Liver (tissue), 3 donors: ENCODE results near the gene IFNA4.
"Not testable (repeated sequence)": the region's sequence is repeated elsewhere in the genome, so short reads cannot be mapped to it uniquely, and the experiment has no call there.

Experiments
- EGR1 ChIP-seq, 2 donors: IDR thresholded peaks; 2 replicates each; pipeline ENCODE4 v1.6.1; 2016 to 2018; ENCODE audit warnings: antibody characterized with exemption in 2 of 2, low read depth in 2 of 2
- GABPA ChIP-seq, 2 donors: IDR thresholded peaks in 1 of 2; conservative IDR thresholded peaks in 1 of 2; 2 replicates each; pipeline ENCODE4 v1.6.1; 2016; ENCODE audit warnings: antibody characterized with exemption in 2 of 2, mild to moderate bottlenecking in 1 of 2, moderate library complexity in 1 of 2
- RAD21 ChIP-seq, 2 donors: IDR thresholded peaks; 2 replicates each; pipeline ENCODE4 v1.6.1; 2016; ENCODE audit warnings: antibody characterized with exemption in 2 of 2, mild to moderate bottlenecking in 2 of 2
- RXRA ChIP-seq, 2 donors: IDR thresholded peaks; 2 replicates each; pipeline ENCODE4 v1.6.1; 2017 to 2018; ENCODE audit warnings: antibody characterized with exemption in 2 of 2, mild to moderate bottlenecking in 1 of 2
- SP1 ChIP-seq: IDR thresholded peaks from 2 replicates; pipeline ENCODE4 v1.6.1; 2018; ENCODE audit warnings: antibody characterized with exemption, mild to moderate bottlenecking
- TAF1 ChIP-seq: conservative IDR thresholded peaks from 2 replicates; pipeline ENCODE4 v1.6.1; 2016; ENCODE audit warnings: antibody characterized with exemption, mild to moderate bottlenecking
- YY1 ChIP-seq: IDR thresholded peaks from 2 replicates; pipeline ENCODE4 v1.6.1; 2016; ENCODE audit warnings: antibody characterized with exemption, mild to moderate bottlenecking
- TF ChIP-seq, protein P1 (sequence below): fragments of 150-350 bp; IDR thresholded peaks from 2 replicates; pipeline ENCODE4 v1.5.1; 2017; ENCODE audit warnings: improper control_type of control experiment, low read depth, low read length; ENCODE audit not compliant: missing input control
- TF ChIP-seq, protein P2 (sequence below): IDR thresholded peaks from 2 replicates; pipeline ENCODE4 v1.6.1; 2016; ENCODE audit warnings: antibody characterized with exemption, mild to moderate bottlenecking
- TF ChIP-seq, protein P3 (sequence below): IDR thresholded peaks from 2 replicates; pipeline ENCODE4 v1.6.1; 2016; ENCODE audit warnings: antibody characterized with exemption
- TF ChIP-seq, protein P4 (sequence below): IDR thresholded peaks from 2 replicates; pipeline ENCODE4 v1.6.1; 2016; ENCODE audit warnings: antibody characterized with exemption
- donor health status: healthy.
- donor health status: healthy.

DNA sequence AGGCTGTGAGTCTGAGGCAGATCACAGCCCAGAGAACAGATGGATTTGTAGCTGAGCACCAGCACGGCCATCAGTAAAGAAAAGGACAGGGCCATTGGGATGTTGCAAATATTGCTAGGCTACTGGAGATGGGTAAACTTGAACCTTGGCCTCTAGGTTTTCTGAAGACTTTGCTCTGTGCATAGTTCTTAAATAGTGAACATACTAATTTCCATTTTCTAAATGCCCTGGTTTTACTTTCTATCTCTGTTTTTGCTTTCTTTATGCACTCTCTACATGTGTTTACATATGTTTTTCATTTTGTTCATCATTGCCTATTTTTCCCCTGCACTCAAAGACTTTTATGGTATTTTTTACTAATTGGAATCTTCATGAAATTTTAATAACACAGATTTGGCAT is 29.8 kb upstream of the IFNA4 start, which contains the start of gene IFNA16:
- not testable (repeated sequence) for TF ChIP-seq RAD21 (IDR thresholded peaks at IDR 0.05); SP1; GABPA (IDR thresholded peaks at IDR 0.05 in 1 of 2, conservative IDR thresholded peaks at IDR 0.05 in 1 of 2); YY1; TAF1; RXRA (IDR thresholded peaks at IDR 0.05); EGR1 (IDR thresholded peaks at IDR 0.05; ENCODE audit: low read depth in 2 of 2)
- TF ChIP-seq, protein P1, sequence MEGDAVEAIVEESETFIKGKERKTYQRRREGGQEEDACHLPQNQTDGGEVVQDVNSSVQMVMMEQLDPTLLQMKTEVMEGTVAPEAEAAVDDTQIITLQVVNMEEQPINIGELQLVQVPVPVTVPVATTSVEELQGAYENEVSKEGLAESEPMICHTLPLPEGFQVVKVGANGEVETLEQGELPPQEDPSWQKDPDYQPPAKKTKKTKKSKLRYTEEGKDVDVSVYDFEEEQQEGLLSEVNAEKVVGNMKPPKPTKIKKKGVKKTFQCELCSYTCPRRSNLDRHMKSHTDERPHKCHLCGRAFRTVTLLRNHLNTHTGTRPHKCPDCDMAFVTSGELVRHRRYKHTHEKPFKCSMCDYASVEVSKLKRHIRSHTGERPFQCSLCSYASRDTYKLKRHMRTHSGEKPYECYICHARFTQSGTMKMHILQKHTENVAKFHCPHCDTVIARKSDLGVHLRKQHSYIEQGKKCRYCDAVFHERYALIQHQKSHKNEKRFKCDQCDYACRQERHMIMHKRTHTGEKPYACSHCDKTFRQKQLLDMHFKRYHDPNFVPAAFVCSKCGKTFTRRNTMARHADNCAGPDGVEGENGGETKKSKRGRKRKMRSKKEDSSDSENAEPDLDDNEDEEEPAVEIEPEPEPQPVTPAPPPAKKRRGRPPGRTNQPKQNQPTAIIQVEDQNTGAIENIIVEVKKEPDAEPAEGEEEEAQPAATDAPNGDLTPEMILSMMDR, result not testable (repeated sequence)
- TF ChIP-seq, protein P2, sequence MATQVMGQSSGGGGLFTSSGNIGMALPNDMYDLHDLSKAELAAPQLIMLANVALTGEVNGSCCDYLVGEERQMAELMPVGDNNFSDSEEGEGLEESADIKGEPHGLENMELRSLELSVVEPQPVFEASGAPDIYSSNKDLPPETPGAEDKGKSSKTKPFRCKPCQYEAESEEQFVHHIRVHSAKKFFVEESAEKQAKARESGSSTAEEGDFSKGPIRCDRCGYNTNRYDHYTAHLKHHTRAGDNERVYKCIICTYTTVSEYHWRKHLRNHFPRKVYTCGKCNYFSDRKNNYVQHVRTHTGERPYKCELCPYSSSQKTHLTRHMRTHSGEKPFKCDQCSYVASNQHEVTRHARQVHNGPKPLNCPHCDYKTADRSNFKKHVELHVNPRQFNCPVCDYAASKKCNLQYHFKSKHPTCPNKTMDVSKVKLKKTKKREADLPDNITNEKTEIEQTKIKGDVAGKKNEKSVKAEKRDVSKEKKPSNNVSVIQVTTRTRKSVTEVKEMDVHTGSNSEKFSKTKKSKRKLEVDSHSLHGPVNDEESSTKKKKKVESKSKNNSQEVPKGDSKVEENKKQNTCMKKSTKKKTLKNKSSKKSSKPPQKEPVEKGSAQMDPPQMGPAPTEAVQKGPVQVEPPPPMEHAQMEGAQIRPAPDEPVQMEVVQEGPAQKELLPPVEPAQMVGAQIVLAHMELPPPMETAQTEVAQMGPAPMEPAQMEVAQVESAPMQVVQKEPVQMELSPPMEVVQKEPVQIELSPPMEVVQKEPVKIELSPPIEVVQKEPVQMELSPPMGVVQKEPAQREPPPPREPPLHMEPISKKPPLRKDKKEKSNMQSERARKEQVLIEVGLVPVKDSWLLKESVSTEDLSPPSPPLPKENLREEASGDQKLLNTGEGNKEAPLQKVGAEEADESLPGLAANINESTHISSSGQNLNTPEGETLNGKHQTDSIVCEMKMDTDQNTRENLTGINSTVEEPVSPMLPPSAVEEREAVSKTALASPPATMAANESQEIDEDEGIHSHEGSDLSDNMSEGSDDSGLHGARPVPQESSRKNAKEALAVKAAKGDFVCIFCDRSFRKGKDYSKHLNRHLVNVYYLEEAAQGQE, result not testable (repeated sequence)
- TF ChIP-seq, protein P3, sequence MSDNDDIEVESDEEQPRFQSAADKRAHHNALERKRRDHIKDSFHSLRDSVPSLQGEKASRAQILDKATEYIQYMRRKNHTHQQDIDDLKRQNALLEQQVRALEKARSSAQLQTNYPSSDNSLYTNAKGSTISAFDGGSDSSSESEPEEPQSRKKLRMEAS, result not testable (repeated sequence)
- TF ChIP-seq, protein P4, sequence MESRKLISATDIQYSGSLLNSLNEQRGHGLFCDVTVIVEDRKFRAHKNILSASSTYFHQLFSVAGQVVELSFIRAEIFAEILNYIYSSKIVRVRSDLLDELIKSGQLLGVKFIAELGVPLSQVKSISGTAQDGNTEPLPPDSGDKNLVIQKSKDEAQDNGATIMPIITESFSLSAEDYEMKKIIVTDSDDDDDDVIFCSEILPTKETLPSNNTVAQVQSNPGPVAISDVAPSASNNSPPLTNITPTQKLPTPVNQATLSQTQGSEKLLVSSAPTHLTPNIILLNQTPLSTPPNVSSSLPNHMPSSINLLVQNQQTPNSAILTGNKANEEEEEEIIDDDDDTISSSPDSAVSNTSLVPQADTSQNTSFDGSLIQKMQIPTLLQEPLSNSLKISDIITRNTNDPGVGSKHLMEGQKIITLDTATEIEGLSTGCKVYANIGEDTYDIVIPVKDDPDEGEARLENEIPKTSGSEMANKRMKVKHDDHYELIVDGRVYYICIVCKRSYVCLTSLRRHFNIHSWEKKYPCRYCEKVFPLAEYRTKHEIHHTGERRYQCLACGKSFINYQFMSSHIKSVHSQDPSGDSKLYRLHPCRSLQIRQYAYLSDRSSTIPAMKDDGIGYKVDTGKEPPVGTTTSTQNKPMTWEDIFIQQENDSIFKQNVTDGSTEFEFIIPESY, result not testable (repeated sequence)
